HG03432 (cell line): ENCODE results near the gene FAAP20.

Experiments
- ATAC-seq: cut with Tn5 transposase; IDR thresholded peaks from one replicate; pipeline ENCODE4 v1.9.1; 2021; ENCODE audit warnings: mild to moderate bottlenecking, moderate library complexity; ENCODE audit not compliant: unreplicated experiment

Gene FAAP20

DNA sequence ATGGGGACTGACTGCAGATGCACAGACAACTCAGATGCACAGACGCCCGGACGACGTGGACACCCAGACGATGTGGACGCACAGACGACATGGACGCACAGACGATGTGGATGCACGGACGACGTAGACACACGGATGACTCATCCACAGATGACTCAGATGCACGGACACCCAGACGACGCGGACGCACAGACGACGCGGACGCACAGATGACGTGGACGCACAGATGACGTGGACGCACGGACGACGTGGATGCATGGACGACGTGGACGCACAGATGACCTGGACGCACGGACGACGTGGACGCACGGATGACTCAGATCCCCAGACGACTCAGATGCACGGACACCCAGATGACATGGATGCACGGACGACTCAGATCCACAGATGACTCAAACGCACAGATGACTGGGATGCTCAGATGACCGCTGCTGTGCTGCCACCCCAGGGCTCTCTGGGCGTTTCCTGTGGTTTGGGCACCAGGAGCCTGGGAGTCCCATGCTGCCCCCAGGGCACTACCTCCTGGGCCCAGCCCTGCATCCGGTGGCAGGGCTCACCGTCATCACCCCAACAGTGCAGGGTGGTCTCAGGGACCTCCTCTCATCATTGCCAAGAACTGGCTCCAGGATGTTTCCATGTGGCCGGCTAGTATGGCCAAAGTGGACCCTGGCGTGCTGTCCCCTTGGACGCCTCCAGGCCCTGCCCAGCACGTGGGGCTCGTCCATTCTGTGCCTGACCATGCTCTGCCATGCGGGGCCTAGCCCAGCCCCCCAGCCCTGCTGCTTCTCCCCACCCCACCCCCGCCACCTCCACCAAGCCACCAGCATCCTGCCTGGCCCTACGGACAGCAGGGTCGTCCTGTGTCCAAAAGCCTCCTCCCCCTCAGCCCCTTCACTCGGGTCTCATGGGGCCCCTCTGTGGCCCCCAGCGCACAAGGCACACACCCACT, 14.0 kb downstream of the FAAP20 start:
- no peak for ATAC-seq

DNA sequence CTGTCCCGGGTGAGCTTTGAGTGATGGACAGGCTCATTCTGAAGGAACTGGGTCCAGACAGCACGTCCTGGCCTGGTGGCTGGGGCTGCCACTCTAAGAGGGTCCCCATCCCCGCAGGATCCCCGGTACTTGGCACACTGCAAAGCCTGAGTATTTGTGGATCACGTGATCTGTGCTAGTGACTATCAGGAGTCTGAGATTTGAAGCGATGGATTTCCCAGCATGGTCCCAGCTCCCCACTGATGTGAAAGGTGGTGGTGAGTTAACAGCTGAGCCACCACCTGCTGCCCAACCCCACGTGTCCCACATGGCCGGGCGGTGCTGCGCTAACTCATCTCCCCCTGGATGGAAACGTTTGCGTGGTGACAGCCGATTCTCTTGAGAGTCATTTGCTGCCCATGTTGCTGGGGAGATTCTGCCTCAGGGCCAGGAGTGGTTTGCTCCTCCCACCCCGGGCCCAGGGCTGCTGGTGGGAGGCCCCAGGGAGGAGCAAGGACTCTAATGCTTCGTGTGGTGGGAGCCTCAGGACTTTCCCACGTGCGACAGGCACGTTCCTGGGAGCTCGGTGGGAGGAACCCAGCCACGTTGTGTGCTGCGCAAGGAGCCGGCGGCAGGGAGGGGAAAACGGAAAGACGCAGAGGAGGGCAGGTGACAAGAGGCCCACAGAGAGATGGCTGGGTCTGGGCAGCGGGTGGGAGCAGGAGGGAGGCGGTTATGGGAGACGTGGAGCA, 15.1 kb downstream of the FAAP20 start:
- no peak for ATAC-seq

DNA sequence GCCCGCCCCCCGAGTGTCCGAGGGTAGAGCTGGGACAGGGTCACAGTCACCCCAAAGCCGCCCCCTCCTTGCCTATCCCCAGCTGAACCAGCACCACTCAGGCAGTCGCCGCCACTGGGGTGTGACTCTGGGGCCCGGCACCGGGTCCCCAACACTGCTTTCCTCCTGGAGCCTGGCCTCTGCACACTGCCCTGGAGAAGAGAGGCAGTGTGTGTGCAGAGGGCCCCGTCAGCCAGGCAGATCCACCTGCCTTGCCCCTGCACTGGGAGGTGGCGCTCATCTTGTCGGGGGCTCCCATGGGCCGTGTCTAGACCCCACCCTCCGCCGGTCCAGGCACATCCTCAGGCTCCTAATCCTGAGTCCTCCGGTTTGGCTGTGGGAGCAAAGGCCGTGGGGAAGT, 15.7 kb downstream of the FAAP20 start:
- ATAC-seq = no peak

DNA sequence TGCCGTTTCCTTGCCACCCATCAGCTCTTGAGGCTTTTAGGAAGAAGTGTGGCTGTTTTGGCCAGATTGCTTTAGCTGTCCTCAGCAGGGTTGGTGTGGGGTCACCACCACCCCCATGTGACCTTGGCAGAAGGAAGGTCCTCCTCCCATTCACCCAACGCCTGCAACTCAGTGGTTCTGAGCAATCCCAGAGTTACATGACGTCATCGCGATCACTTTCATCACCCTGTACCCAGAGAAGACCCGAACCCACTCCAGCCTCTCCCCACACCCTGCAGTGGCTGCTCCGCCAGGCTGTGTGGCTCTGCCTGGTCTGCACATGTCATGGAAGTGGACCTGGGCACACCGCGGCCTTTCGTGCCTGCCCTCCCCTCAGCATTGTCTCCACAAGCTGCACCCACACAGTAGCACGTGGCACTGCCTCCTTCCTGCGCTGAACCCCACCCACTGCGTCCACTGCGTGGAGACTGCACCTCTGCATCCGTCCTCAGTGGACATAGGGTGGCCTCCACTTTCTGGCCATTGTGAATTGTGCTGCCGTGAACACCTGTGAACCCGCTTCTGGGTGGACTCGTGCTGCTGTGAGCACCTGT, 16.5 kb downstream of the FAAP20 start:
- ATAC-seq = no peak

DNA sequence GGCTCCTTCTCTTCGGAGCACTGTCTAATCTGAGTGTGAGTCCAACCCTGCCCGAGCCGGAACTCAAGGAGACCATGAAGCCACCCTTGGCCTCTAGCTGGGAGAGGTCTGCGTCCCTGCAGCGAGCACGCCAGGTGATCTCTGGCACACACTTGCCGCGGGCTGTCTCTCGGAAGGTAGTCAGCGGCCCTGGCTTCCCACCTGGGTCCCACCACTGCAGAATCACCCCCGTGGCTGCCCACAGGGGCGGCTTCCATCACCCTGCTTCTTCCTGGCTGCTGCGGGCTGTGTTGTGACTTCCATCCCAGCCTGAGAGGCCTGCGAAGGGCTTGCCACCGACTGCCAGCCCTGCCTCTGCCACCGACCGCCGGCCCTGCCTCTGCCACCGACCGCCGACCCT, 17.0 kb downstream of the FAAP20 start:
- no peak for ATAC-seq

DNA sequence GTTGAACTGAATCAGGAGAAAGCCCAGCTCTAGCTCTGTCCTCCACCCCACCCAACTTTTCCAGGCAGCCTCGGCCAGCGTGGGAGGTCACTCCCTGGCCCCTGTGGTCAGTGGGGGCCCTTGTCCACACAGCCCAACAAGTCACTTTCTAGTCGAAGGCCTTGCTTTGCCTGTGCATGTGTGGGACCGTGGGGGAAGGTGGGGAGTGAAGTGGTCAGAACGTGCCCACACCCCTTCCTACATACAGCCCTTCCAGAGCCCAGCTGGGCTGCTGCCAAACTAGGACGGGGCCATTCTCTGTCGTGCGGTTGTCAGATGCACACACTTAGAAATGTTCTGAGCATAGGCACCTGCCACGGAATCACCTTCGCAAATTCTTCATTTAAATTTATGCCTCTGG, 18.0 kb downstream of the FAAP20 start:
- ATAC-seq = no peak

DNA sequence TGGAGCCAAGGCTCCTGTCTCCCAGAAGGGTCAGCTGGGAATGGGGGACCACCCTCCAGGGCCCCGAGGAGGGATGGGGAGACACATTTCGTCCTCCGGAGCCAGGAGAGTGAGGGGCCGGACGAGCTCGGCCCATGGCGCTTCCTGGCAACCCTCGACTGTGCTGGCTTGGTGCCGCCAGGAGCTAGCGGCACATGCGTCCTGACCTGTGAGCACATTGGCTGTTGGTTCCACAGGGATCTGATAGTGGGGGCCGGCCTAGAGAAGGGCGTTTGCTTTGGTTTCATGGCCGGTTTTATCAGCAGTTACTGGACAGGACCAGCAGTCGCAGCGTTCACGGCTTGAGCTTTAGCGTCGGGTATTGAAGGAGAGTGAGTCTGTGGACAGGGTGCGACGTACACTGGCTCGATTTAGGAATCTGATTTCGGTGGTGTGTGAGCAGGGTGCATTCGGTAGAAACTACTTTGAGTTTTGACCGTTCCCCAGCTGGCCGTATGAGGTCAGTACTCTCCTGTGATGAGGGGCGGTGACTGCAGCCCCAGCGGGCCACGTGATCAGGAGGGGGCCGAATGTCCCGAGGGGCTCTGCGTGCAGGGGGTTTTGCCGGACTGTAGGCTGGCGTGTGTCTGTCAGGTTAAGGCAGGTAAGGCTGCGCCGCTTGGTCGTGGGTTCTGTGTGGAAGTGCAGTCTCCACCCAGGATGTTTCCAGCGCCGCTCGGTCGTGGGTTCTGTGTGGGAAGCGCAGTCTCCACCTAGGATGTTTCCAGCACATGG, 18.7 kb downstream of the FAAP20 start:
- ATAC-seq = no peak

DNA sequence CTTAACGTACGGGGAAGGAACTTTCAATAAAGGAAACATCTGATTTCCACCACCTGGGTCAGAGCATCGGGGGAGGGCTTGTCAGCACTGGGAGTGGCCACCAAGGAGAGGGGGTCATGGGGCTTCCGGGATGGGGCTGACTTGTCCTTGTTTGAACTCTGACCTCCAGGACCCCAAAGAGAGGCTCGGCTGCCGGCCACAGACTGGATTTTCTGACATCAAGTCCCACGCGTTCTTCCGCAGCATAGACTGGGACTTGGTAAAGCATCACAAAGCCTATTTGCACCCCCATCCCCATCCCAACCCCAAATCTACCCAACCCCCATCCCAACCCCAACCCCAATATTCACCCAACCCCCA, 19.5 kb downstream of the FAAP20 start:
- no peak for ATAC-seq

DNA sequence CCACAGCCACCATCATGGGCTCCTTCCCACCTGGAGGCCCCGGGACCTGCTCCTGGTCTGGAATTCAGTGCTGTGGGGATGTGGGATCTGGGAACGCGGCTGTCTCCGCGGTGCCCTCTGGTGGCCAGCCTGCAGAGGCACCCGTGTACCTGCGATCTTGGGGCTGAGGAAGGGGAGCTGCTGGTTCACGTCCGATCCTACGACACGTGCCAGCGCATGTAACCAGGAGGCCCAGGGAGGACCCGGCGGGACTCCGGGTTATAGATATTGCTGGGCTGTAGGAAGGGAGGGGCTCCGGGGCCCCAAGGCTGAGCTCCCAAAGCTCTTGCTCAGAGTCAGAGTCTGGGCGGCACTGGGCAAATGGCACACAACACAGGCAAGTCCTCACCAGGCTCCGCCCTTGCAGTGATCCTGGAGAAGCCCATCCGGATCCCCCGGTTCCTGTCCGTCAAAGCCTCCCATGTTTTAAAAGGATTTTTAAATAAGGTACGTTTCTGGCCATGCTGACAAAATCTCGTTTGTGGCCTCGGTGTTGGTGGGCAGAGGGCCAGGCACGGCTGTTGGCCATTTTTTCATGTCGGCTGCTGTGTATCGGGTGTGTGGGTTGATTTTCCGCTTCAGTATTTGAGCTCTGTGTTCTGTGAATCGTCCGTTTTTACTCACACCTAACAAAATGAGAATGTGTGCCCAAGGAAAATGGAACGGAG, 20.1 kb downstream of the FAAP20 start:
- ATAC-seq = no peak

DNA sequence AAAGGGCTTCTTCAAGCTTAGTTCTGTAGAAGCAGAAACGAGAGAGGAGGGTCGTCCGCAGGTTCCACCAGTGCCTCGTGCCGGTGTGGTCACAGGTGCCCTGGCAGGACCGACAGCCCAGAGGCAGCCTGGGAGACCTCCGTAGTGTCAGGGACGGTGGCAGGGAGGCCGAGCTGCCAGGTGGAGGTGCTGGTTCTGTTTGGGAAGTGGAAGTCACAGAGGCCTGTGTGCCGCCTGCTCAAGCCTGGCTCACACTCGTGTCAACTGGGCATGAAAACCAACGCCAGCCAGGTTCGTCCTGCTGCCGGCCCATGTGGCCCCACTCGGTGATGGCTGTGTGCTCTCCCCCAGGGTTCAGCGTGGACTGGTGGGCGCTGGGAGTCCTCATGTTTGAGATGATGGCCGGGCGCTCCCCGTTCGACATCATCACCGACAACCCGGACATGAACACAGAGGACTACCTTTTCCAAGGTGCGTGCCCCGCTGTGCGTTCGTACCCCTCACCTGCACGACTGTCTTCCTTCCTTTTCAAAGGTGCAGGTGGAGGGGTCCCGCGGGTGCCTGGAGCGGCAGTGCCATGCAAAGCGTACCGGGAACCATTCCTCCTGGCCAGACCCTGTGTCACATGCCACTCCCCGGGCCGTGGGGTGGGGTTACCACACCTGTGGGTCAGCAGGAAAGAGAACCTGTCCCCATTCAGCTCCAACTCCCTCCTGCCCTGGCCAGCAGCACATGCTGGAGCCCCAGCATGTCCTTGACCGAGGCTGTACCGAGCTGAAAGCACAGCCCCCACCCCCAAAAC, 20.8 kb downstream of the FAAP20 start:
- no peak for ATAC-seq

DNA sequence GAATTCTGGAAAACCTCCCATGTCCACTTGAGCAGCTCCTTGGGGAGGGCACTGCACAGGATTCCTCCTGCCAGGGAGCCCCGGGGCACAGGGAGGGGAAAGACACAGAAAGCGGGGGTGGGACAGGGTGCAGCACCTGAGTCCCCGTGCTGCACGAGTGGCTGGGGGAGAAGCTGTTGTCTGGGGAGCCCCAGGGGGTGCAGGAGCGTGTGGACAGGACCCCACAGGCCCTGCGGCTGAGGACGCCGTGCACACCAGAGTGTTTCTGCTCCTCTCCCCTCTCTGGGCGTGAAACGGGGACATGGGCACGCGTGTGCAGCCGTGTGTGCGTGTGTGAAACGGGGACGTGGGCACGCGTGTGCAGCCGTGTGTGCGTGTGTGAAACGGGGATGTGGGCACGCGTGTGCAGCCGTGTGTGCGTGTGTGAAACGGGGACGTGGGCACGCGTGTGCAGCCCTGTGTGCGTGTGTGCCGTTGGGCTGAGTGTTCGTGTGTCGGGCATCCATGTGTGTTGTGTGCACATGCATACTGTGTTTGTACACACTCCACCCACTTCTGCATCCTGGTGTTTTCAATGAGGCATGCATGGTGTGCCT, 21.9 kb downstream of the FAAP20 start:
- no peak for ATAC-seq

DNA sequence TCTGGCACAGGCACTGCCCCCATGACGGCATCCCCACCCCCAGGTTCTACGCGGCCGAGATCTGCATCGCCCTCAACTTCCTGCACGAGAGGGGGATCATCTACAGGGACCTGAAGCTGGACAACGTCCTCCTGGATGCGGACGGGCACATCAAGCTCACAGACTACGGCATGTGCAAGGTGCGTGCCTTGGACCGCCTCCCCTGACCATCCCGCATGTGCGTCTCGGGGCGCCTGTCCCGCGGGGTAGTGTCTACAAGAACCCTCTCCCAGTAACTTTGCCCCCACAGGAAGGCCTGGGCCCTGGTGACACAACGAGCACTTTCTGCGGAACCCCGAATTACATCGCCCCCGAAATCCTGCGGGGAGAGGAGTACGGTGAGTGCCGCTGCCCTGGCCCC, 22.6 kb downstream of the FAAP20 start:
- no peak for ATAC-seq

DNA sequence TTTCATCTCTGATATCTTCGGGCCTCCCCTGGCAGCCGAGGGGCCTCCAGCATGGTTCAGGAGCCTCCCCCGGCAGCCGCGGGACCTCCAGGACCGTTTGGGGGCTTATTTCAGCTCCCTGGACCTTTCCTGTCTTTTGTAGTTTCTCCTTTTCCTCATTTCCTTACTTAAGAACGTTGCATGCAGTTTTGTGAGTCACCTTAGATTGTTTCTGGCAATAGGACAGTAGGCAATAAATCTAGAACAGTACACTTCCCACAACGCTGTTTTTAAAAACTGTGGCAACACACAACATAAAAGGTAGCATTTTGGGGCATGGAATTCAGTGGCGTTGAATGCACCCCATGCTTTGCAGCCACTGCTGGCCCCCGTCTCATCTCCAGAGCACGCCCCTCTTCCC, 24.4 kb downstream of the FAAP20 start:
- ATAC-seq = no peak

DNA sequence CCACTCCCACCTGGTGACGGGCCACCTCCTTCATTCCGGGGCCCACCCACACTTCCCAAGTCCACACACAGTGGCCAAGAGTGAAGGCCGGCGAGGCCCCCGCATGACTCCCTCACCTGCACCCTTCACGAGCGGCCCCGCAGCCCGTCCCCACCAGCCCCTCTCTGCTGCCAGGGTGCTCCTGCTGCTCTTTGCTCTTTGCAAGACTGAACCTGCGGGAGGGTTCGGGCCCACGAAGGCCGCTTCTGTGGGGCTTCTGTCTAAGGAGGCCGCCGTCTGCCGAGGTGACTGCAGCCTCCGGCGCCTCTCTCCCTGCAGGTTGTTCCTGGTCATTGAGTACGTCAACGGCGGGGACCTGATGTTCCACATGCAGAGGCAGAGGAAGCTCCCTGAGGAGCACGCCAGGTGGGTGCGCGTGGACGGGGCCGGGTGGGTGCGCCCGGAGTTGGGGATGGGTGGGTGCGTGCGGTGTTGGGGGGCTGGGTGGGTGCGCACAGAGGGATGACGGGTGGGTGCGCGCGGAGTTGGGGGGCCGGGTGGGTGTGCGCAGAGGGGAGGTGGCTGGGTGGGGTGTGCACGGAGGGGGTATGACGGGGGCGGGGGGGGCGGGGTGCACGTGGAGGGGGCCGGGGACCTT, 25.3 kb downstream of the FAAP20 start:
- no peak for ATAC-seq

DNA sequence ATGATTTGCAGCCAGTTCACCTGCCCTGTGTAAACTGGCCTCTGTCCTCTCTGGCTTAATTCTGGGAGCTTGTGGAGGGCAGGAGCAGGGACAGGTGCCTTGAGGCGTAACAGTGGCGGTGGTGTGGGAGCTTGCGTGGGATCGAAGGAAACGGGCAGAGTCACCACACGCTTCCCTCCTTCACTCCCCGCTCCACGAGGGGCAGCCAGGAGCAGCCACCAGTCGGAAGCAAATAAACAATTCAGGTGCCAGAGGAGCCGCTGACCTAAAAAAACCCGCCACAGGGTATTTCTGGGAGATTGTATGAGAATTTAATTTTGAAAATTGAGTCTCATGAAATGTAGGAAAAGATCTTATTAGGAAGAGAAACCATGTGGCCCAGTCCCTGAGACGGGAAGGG, 26.0 kb downstream of the FAAP20 start:
- no peak for ATAC-seq

DNA sequence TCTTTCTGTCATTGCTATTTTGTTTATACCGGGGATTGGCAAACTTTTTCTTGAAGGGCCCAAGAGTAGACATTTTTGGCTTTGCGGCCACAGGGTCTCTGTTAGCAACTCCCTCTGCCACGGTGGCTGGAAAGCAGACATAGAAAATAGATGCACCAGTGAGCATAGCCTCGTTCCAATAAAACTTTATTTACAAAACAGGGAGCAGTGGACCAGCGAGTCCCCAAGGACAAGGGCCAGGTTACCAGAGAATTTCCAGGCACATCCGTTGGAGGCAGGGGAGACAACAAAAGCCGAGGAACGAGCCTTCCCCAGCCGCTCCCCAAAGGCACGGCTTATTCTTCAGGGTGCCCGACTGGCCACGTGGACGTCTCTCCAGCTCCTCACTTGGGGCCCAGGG, 26.5 kb downstream of the FAAP20 start:
- ATAC-seq = no peak

DNA sequence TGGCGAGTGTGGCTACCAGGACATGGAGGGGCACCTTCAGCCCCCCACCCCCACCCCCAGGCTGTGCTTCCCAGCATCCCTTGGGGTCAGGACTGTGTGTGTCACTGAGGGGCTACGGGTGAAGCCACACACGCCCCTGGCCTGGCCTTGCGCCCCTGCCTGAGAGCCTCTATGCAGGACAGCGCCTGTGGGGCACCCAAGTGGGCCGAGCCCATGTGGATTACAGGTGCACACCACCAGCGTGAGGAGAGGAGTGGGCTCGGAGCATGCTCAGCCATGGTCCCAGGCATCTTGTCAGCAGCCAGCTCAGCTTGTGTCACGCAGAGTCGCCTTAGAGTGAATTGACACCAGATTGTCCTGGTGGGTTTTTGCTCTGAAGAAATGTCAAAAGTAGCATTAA, 27.9 kb downstream of the FAAP20 start:
- ATAC-seq = no peak

DNA sequence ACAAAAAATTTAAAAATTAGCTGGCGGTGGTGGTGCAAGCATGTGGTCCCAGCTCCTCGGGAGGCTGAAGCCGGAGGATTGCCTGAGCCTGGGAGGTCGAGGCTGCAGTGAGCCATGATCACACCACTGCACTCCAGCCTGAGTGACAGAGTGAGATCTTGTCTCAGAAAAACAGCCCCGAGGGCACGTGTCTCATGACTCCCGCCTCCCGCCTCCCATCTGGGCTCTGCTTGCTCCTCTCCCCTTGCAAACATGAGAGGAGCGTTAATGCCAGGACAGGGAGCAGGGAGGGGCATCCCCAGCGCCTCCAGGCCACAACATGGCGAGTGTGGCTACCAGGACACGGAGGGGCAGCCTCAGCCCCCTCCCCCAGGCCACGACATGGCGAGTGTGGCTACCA, 28.3 kb downstream of the FAAP20 start:
- ATAC-seq = no peak

DNA sequence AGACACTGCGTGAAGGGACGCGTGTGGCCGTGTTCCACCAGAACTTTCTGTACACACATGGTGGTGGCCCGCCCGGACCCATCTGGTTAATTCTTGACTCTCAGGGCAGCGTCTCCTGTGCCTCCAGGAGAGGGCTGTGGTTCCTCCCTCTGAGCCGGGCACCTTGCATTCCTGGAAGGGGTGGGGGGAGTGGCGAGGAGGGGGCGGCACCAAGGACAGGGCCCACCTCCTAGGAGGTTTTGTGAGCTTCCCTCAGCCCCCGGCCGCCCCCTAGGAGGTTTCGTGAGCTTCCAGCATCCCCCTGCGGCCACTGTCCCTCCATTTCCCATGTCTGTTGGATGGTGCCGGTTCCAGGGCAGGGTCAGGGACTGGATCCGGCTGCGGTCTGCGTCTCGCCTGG, 28.9 kb downstream of the FAAP20 start:
- no peak for ATAC-seq
